Skin of body (tissue), 2 donors: ENCODE measurements around the gene NUDT1. TPM values are rescaled to one million over a fixed set of nuclear protein-coding genes. Genes with fewer than 3 reads are reported as not detected.
"Not testable (repeated sequence)": the region's sequence is repeated elsewhere in the genome, so short reads cannot be mapped to it uniquely, and the experiment has no call there.

Experiments
- DNase-seq: peaks from one replicate; lab custom pipeline; 2025; lab: John Stamatoyannopoulos, UW
- total RNA-seq: library from RNA; depleted of rRNA; stranded (reverse); fragments of >200 nt; gene quantifications from one replicate; pipeline ENCODE4 v1.2.3, GENCODE V29; 2014

The NUDT1 gene
- total RNA-seq, 1 donor from 2014 or later = 18.8 TPM

DNA sequence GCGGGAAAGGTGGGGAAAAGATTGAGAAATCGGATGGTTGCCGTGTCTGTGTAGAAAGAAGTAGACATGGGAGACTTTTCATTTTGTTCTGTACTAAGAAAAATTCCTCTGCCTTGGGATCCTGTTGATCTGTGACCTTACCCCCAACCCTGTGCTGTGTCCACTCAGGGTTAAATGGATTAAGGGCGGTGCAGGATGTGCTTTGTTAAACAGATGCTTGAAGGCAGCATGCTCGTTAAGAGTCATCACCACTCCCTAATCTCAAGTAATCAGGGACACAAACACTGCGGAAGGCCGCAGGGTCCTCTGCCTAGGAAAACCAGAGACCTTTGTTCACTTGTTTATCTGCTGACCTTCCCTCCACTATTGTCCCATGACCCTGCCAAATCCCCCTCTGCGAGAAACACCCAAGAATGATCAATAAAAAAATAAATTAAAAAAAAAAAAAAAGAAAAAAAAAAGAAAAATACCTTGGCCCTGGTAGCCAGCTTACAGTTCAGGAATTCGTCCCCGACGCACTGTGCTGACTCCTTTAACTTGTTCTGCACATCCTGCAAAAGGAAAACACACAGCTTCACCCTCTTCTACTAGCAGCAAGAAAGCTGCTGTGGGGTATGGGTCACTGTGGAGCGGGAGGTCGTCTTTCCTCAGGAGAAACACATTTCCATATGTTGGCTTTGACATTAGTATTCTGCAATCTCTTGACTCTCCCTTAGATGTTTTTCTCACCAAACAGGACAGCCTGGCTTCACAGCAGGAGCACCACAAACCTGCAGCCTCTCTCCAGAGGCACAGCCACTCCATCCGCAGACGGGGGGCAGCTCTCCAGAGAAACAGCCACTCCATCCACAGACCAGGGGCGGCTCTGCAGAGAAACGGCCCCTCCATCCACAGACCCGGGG lies 27.3 kb downstream of the NUDT1 start:
- DNase-seq = not testable (repeated sequence)

DNA sequence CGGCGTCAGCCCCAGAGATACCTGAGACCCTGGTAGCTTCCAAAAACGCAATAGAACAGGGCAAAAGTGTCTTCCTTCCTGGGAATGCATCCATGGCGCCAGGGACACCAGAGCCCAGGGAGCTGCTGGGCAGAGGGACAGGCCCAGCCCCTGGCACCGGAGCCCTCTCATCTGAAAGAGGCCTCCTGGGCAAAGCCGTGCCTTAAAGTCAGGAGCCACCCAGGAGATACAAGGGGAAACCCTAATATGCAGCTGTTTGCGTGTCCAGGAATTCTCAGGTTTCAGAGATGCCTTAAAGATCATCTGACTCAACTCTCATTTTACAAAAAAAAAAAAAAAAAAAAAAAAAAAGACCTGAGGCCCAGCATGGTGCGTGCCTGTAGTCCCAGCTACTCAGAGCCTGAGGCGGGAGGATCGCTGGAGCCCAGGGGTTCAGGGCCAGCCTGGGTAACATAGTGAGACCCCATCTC lies 28.0 kb downstream of the NUDT1 start:
- DNase-seq = no peak

DNA sequence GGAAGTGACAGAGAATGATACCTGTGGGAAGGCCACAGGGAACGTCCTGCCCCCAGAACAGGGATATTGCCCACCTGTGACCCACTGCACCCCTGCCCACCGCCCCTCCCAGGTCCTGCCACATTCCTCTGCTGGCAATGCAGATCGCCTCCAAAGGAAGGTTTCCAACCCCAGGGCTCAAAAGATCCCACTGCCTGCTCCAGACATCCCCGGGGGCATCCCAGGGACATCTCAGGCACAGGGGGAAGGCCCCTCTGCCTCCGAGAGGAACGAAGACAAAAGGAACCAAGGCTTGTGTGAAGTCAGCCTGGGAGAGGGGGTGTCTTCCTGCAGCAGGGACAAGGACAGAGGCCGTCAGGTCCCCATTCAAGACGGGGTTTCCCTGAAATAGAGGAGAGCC lies 28.5 kb downstream of the NUDT1 start:
- no peak for DNase-seq

DNA sequence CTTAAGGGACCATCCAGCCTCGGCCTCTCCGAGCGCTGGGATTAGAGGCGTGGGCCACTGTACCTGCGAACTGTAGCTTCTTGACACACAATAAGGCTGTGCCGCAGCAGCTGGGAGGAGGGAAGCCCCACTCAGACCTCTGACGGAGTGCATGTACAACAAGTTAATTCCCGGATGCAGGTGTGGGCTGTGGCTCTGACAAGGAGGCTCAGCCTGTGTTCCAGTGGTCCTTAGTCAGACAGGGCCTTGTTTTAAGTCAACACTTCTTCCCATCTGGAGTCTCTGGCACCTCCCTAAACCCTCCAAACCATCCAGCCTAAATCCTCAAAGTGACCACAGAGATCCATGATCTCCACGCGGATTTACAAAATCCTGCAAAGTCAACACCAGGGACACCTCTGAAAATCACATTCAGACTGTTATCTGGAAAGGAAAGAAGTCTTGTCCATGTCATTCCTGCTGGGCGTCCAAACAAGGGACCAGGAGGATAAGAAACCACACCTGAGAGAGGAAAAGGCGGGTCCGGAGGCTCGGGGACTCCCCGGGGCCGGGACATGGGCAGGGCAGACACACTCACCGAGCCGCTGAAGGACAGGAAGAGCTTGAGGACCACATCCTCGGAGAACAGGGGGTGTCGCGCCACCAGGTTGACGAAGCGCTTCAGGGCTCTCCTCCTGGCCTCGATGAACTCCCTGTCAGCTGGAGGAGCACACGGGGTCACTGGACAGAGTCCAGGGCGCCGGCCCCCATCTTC lies 29.4 kb downstream of the NUDT1 start:
- DNase-seq = no peak

DNA sequence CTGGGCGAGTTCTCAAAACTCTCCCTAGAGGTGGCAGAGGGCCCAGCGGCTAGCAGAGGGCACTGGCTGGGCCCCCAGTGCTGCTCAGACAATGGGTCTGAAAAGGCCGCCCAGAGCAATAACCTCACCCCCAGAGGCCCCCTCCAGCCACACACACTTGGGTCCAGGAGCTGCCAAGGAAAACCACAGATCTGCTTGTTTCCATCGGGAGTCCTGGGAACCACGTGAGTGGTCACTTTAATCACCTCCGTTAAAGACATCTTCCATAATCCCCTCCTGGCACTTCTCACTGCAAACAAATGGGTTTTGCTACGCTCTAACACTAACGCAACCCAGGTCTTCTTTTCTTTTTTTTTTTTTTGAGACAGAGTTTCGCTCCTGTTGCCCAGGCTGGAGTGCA lies 30.0 kb downstream of the NUDT1 start:
- DNase-seq = no peak

DNA sequence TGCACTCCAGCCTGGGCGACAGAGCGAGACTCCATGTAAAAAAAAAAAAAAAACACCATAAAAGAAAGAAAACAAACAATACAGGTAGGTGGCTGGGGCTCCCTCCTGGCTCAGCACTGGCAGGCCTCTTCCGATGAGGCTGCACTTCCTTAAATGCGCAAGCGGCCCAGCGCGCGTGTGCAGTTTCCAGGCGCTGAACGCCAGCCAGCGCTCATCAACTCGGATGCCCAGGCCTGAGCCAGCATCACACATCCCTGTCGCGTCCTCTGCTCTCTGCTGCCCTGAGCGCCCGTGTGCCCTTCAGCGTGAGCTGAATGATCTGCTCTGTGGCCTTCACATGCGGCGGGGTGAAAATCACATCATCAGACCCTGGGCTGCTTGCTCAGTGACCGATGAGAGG lies 31.8 kb downstream of the NUDT1 start:
- no peak for DNase-seq

DNA sequence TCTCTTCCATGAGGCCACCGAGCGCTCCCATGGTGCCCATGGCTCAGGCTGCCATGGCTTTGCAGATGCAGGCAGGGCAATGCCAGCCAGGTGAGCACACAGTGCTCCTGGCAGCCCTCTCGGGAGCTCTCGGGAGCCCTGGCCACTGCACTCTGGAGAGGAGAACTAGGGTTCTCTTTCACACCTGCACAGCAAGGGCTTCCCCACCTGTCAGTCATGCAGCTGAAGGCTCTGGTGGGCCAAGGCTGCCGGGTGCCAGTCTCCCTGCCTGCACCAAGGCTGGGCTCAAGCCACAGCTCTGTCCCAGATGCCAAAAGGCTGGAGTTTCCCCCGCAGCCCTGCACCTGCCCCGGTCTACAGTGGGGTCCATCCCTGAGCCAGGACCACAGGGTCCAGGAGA lies 32.6 kb downstream of the NUDT1 start:
- DNase-seq = no peak

DNA sequence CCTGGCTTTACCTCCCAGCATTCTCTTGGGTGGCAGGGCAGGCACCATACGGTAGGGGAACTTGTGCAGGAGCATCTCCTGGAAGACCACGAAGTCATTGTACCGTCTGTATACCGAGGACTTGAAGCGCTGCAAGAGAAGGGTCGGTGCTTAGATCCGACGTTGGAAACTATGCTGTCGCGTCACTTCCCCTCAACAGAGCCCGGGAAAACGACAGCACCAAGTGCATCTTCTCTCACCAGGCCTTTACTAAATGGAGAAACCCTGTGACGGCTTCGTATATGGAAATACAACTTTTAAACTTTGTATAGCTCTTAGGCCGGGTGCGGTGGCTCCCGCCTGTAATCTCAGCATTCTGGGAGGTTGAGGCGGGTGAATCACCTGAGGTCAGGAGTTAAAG lies 33.1 kb downstream of the NUDT1 start:
- no peak for DNase-seq

DNA sequence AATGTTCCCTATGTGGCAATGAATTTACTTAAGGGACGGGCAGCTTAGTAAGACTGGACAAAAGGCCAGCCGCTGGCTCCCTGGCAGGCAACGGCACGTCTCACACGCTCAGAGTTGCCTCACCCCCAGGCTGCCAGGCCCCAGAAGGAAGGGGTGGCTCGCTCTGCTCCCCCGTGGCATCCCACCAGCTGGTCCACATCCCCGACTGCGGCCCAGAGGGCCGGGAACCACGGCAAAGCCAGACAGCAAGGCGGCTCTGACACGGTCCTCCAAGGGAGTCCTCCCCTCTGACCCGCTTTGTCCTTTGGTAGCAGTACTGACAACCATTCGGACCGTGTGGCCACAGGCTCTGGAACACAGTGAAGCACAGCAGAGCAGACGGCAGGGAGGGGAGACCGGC lies 34.1 kb downstream of the NUDT1 start:
- no peak for DNase-seq

DNA sequence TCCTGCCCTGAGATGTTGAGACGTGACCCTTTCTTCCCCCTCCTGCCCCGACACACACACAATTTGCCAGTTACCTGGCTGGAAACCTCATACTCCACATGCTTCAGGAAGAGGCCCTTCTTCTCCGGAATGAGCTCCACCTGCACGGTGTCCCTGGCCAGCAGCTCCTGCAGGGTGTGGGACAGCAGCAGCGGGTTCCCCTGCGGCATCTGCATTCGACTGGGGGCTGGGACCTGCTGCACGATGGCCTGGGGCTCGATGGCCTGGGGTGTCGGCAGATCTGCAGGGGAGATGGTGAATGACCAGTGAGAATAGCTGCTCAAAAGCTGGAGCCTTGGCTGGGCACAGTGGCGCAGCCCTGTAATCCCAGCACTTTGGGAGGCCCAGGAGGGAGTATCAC lies 36.0 kb downstream of the NUDT1 start:
- no peak for DNase-seq

DNA sequence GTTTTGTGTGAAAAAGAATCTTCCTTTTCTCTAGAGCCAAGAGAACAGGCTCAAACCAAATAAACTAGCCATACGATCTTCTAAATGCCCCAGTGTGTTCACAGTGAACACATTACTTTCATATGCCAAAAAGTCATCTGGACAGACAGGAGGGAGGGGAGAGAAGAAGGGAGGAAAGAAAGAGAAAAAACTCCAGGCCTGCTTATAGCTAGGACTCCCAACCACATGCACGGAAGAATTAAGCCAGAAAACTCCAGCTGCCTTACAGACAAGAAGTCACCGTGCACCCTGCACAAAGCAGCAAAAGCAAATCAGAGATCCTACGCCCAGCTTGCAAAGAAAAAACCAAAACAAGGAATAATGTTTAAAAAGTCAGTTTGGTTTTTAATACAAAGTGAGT lies 37.9 kb downstream of the NUDT1 start:
- DNase-seq = peak; percentile 90

DNA sequence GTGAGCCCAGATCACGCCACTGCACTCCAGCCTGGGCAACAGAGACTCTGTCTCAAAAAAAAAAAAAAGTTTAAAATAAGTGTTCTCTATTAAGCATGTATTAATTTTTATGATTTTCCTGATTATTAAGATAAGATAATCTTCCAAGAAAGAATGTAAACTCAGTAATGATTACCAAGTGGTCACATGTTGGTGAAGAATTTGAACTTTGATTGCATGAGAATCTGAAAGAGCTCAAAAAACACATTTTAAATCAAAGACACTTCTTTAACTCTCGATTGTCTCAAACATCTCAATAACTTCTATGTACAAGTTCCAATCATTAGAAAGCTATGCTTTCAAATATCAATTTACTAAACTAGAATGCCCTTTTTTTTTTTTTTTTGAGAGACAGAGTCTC lies 38.4 kb downstream of the NUDT1 start:
- no peak for DNase-seq

DNA sequence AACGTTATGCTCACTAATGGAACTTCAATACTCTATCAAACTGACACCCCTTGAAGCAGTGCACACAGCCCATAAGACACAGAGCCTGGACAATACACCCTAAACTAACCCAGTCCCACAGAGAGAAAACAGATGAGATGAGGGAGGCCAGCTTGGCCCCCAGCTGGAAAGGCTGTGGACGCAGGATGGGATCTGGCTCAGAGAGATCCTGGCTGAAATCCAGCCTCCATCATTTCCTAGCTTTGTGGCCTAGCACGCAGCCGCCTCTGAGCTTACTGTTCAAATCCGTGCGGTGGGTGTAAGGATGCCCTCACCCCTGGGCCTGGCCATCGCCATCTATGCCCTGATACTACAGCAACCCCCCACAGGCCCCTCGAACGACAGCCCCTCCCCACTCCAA lies 39.5 kb downstream of the NUDT1 start:
- DNase-seq = peak; percentile 41

DNA sequence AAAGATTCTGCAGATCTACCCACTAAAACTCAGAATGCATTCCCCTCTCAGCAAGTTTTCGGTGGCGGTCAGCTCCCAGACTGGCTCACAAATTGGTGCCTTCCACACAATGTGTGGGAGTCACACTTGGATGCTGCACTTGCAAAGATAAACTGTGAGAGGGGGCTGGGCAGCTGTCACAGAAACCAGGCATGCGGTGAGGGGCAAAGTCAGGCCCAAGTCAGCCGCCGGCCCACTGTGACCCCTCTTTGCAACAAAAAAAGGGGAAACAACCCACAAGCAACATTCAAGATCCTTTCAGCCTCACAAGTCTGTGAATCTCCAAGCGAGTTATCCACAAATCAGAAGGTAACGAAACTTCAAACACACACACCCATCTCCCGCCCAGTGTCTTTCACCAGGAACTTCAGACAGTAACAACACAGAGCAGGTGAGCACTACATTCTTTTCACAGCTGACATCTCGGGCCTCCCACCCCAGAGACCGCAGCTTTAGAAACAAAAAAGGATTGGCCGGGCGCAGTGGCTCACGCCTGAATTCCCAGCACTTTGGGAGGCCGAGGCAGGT lies 40.2 kb downstream of the NUDT1 start:
- no peak for DNase-seq

DNA sequence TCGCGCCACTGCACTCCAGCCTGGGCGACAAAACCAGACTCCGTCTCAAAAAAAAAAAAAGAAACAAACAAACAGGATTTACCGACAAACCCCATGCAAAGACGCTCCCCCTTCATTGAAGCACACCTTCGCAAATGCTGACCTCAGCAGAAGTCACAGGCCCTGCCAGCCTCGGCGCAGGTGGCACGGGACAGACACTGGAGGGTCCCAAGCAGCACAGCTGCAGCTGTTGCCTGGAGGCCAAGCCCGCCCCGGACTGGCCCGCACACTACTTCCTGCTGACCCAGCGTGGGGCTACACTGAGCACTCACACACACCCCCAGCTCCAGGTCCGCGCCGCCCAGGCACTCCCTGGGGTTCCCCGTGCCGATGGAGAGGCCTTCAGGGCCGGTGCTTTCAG lies 41.0 kb downstream of the NUDT1 start:
- DNase-seq = no peak

DNA sequence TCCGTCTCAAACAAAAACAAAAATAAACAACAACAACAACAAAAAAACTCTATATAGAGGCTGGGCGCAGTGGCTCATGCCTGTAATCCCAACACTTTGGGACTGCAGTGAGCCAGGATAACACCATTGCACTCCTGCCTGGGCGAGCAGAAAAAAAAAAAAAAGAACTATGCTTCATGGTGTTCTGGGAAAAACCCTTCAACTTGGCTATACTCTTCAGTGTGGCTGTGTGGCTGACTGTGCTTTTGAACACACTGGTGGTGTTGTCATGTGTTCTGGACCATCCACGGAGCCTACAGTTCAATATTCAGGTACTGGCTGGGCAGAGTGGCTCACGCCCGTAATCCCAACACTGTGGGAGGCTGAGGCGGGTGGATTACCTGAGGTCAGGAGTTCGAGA lies 45.7 kb downstream of the NUDT1 start:
- no peak for DNase-seq

DNA sequence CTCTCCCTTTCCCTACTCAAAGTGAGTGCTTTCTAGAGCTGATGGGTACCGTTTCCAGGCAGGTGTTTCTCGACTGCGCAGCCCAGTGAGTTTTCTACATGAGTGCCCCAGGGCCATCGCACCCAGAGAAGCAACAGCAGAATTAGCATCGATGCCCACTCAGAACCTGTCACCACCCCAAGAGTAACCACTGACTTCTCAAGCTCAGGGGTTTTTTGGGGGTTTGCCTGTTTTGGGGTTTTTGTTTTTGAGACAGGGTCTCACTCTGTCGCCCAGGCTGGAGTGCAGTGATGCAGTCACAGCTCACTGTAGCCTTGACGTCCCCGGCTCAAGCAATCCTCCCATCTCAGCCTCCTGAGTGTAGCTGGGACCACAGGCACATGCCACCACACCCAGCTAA lies 46.5 kb downstream of the NUDT1 start:
- no peak for DNase-seq

DNA sequence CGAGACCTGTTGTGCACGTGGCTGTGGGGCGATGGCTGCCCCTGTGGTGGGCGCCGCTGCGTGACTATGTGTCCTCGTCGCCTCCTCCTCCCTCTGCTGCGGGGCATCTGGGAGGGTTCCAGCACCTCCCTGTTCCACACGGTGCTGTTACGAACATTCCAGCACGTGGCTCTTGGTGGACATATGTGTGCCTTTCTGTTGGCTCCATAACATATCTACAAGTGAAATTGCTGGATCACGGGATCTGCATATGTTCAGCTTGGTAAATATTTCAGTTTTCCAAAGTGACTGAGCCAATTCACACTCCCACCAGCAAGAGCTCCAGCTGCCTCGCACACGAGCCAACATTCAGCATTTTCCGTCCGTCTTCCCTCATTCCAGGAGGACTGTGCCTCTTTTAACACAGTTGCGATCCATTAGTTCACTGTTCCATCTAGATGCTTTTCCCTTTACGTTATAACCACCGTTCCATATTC lies 47.1 kb downstream of the NUDT1 start:
- DNase-seq = peak; percentile 98

DNA sequence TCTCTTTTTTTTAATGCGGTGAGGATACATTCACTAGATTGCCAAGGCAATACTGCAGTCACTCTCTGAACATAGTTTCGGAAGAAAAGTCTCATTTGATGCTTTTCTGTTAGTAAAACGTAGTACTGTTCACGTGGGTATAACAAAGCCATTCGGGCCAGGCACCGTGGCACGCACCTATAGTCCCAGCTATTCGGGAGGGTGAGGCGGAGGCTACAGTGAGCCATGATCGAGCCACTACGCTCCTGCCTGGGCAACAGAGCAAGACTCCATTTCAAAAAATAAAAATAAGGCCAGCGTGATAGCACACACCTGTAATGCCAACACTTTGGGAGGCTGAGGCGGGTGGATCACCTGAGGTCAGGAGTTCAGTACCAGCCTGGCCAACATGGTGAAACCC lies 47.6 kb downstream of the NUDT1 start:
- DNase-seq = no peak

DNA sequence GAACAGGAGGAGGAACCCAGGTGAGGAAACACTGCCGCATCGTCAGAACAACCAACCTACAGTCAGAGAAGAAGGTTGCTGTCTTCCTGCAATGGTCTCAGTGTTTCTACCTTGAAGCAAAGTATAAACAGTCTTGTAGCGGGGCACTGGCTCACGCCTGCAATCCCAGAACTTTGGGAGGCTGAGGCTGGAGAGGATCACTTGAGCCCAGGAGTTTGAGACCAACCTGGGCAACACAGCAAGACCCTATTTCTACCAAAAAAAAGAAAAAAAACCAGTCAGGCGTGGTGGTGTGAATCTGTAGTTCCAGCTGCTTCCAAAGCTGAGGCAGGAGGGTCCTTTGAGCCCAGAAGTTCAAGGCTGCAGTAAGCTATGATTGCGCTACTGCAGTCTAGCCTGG lies 48.9 kb downstream of the NUDT1 start:
- no peak for DNase-seq

DNA sequence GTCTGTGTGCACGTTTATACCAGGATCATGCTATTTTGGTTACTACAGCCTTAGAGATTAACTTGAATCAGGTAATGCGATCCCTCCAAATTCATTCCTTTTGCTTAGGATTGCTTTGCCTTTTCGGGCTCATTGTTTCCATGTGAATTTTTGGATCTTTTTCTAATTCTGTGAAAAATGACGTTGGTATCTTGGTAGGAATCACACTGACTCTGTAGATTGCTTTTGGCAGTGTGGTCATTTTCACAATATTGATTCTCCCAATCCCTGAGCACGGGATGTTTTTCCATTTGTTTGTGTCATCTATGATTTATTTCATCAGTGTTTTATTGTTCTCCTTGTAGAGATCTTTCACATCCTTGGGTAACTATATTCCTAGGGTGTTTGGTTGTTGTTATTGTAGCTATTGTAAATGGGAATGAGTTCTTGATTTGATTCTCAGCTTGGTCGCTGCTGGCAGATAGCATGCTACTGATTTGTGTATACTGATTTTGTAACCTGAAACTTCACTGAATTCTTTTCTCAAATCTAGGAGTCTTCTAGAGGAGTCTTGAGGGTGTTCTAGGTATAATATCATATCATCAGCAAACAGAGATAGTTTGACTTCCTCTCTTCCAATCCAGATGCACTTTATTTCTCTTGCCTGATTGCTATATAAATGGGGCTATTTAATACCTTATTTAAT lies 54.1 kb downstream of the NUDT1 start:
- DNase-seq = peak; percentile 37

DNA sequence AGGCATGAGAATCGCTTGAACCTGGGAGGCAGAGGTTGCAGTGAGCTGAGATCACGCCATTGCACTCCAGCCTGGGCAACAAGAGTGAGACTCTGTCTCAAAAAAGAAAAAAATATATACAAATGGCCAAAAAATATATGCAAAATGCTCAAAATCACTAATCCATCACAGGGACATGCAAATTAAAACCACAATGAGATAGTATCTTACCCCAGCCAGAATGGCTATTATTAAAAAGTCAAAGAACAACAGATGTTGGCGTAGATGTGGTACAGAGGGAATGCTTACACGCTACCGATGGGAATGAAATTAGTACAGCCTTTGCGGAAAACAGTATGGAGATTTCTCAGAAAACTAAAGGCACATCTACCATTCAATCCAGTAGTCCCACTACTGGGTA lies 54.8 kb downstream of the NUDT1 start:
- no peak for DNase-seq
